Activated CD8-positive, alpha-beta memory T cell treated with anti-CD3 and anti-CD28 coated beads, Interleukin-2, amount 50 U/mL, for 1 hour (primary cell): Measurements from ENCODE around the gene CDHR4.
"Not testable (repeated sequence)": the region's sequence is repeated elsewhere in the genome, so short reads cannot be mapped to it uniquely, and the experiment has no call there.

Experiments
- DNase-seq: peaks from one replicate; pipeline ENCODE4 v3.0.0-alpha.2; 2020; ENCODE audit errors: extremely low read depth

The CDHR4 gene, protein sequence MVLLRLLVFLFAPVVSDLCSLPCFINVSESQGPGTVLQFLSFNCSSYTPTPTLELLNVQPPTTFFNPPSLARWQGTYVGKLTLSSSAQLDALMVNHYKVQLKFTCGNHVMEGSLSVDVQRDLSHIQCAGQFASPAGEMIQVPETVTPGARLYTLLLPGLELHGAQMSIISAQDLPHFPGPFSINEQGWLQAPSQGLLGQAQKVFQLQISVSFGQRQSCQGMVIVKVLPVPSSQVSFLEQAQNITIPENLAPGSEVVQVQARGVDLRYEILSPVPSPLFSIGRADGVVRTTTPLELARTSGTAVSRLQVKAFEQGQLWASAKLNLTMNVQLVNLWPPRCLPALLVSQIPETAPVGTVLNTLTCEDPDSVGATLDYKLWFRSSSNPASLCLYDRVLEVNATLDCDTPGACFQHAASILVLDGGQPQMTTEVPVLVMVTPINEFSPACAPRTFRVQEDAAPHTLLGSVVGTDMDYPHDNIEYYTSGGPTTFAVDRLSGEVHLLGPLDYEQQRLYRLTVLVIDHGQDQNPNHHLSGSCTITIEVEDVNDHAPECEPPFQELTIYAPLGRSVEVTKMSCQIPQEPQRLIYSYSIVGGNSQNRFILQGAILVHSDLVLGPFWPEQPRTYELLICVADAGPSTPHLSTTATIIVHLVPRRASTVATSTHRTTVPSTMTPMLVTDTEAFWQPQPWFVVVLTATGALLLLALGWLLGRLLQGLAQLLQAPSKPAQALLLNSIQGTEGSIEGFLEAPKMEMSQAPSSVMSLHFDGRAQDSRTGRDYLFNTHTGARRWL

DNA sequence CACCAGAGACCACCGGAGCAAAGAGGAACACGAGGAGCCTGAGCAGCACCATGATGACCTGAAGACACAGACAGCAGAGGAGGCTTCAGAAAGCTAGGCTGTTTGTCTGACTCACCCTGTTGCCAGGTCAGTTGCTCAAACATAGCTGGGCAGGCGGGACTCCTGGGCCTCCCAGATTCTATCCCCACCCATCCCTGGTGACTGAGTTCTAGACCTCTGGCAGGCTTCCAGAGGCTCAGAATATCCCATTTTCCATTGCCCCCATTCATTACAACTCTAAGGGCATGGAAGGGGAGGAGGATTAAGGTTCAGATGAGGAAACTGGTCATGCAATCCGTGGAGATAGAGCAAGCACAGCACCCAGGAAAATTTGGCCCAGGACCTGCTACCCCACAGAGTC lies at the start of gene CDHR4:
CDHR4 (minus strand) TSS at position 113 of the 400 bp plus-strand sequence; CDS start at position 52, 61 bp downstream.
- no peak for DNase-seq

GRCh38 chr3:49845694-49846093 lies 46.0 kb upstream of the CDHR4 start:
- no peak for DNase-seq

DNA sequence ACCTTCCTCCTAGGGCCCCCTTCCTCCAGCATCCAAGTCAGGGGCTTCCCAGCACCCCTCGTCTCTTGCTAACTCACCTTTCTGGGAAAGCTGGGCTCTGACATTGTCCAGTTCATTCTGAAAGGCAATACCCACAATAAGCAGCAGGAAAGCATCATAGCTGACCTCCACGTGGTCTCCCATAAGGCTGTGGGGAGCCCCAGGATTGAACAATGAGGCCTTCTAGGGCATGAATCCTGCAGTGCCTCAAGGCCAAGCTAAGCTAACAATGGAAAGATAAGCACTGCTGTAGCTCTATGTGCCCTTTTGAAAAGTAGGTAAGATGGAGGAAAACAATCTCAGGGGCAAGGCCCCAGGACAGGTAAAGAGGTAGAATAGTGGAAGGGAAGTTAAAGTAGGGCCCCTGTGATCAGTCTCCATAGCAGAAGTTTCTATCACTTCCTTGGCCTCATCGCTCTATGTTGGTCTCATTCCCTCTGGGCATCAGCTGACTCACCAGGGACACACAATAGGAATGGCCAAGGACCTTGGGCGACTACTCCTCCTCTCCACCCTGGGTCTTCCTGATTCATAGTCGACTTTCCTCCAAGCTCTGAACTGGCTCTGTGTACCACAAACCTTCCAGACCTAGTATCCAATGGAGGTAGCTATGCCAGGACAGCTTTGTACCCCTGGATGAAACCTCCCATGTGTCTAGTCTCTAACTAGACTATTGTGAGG lies 45.0 kb upstream of the CDHR4 start:
- DNase-seq = no peak

GRCh38 chr3:49842843-49843517 lies 43.3 kb upstream of the CDHR4 start:
- no peak for DNase-seq

DNA sequence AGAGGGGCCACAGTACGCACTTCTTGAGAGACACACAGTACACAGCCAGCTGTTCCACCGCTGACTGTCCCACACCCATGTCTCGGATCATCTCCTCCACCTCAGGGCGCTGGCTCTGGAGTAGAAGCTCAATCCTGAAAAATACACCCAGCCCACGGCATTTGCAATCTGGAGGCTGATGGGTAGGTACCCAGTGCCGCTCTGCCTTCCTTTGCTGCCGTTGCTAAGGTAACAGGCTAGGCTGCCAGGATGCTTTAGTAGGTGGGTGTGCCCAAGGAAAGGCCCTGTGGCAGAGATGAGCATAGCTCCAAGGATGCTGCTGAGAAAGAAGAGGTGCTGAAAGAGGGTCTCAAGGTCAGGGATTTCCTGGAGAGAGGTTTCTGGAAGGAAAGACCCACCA lies 42.1 kb upstream of the CDHR4 start:
- no peak for DNase-seq

DNA sequence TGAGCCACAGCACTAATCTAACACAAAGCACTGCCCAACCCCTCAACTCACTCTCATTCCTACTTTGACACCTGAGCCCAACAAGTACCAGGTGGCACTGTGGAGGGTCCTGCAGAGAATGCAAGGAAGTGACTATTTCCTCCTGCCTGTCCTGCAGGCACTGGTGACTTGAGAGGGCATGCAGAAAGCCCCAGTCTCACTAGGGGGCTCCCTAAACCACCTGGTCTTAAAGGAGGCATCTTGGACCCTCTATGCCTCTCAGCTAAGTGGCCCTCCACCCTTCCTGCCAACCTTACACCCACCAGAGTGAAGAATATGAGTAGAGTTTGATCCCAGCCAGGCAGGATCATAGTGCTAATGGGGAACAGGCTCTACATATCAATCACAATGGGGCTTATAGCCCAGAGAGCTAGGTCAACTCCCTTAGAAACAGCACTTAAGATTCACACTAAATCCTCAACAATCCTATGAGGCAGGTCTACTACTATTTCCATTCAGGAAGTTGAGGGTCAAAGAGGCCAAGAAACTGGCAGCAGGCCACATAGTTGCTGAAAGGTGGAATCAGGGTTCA lies 41.5 kb upstream of the CDHR4 start:
- DNase-seq = no peak

- DNase-seq = no peak
Observed at GRCh38 chr3:49840388-49840787, 40.7 kb upstream of the CDHR4 start.

DNA sequence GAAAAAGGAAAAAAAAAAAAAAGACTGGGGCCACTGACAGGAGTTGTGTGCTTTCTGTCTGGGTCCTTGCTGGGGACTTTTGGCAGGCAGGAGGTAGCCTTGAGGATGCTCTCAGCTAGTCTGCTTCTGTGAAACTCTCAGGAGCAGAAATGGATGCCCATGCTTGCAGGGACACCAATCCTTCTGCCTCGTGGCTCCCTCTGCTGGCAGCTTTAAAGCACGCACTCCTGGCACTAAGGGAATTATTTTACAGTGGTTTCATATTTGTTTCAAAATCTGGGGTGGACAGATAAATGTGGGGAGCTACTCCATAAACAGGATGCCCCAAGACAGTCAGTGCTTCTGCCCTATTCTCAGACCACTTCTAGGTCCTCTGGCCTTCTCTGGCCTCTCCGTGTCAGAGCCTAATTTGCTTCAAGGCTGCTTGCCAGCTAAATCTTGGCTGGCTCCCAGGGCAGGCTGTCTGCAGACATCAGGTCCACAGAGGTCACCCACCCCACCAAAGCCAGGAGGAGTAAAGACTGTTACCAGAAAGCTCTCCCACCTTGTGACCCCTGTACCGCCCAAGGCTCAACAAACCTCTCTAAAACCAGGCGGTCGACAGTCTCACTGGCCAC lies 39.6 kb upstream of the CDHR4 start:
- DNase-seq = peak; percentile 62

DNA sequence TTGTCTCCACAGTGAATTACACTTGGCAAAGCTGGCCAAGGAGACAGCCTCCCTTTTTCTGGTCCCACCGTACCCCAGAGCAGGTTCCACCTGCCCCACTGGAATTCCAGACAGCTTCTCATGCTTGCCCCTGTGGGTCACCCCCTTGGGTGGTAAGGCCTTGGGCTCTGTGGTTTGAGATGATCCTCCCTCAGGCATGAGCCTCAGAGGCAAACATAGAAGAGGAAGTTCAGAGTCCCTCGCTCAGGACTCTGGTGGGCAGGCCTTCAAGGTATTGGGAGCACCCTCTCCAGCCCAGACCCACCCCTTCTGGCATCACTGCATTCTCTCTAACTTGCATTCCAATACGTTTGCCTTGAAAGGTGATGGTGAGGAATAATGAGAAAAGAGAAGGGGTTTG lies 31.7 kb upstream of the CDHR4 start:
- no peak for DNase-seq

DNA sequence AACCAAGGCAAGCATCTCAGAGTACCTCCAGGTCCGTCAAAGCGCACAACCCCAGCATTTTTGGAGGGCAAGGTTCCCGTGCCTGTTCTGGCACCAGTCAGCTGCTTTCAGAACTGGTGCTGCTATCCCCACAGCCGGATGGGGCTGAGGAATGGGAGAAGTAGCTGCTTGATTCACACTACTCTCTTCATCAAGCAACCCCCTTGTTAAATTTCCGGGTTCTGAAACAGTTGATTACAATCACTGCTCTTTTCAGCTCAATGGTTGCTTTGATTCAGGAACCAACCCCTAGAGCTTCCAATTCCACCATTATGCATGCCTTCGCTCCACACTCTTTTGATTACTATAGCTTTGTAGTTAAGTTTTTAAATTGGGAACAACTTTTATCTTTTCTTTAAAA lies 26.3 kb upstream of the CDHR4 start:
- no peak for DNase-seq

DNA sequence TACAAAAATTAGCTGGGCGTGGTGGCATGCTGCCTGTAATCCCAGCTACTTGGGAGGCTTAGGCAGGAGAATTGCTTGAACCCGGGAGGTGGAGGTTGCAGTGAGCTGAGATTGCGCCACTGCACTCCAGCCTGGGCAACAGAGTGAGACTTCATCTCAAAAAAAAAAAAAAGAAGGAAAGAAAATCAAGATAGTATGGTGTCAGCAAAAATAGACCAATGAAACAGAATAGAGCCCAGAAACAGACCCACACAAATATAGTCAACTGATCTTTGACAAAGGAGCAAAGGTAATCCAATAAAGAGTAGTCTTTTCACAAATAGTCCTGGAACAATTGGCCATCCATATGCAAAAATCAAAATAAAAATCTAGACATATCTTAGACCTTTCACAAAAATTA lies 23.5 kb upstream of the CDHR4 start:
- not testable (repeated sequence) for DNase-seq

DNA sequence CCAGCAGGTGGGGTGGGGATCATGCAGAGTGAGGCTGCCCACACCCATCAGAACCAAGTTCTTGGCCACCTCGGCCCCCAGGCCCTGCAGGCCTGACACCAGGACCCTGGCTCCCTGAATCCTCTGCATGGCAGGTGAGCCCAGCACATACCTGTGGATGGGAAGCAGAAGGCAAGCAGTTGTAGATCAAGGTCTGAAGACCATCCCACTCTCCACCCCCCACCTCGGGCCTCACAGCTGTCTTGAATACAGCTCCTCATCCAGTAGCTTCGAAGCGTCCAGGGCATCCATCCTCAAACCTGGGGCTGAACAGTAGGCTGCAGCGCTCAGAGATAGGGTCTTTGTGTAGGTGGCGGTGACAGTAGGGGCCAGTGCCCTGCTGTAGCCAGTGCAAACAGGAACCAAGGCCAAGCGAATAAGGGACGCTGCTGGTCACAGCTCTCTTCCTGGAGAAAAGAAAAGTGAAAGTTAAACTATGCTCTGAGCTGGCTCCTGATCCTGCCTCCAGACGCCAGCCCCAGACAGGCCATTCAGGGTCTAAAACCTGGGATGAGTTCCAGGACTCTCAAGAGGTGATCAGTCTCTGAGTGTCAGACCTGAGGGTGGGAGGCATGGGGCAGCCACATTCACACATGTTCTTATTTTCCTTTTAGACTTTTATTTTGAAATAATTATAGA lies 14.0 kb upstream of the CDHR4 start, which contains the start of gene UBA7:
UBA7 (minus strand) TSS at position 457 of the 678 bp plus-strand sequence; CDS start at position 291, 166 bp downstream.
- no peak for DNase-seq

DNA sequence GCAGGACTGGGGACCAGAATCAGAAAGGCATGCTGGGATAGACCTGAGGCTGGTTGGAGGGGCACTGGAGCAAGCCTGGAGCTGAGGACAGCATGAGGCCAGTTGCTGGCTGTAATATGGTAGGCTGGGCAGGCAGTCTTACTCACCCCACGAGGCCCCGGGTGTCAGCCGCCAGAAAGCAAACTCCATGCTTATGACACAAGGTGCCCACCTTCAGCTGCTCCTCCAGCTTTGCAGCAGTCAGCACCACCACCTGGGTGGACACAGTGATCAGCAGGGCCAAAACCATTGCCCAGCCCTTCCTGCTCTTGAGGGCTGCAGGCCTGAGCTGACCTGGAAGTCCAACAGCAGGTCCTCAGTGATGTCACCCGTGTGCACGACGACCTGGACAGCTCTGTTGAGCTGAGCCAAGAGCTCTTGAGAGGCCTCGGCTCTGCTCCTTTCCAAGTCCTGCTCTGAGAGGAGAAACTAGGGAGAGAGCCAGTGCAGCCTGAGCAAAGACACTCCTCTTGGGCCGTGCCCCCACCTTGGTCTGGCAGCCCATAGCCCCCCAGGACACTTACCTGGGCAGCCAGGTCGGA lies 13.3 kb upstream of the CDHR4 start:
- DNase-seq = no peak

DNA sequence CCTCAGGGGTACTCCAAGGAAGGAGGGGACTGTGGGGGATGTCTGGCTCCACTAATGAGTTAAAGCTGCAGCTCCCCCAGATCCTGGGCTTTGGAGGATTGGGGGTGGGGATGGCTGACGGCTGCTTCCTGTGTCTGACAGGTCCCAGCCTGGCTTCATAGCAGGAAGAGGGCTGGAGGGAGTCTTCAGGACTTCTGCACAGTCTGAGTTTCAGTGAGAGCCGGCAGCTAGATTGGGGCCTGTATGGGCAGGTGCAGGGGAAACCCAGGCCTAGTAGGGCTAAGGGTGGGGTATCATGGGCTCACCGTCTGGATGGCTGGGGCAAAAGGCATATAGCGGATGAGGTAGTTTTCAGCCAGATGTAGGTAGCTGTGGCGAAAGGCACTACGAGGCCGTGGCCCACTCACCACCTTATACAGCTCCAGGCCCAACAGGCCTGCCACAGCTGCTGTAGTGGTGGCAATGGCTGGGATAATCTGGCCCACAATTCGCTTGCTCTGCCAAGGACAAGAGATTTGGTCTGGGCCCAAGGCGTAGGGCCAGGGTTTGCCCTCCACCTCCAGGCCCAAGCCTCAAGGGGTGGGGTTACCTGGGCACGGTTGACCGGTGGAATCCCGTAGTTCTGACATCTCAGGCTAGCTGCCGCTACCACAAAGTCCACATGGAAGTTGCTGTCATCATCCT lies 7.9 kb upstream of the CDHR4 start:
- DNase-seq = no peak

DNA sequence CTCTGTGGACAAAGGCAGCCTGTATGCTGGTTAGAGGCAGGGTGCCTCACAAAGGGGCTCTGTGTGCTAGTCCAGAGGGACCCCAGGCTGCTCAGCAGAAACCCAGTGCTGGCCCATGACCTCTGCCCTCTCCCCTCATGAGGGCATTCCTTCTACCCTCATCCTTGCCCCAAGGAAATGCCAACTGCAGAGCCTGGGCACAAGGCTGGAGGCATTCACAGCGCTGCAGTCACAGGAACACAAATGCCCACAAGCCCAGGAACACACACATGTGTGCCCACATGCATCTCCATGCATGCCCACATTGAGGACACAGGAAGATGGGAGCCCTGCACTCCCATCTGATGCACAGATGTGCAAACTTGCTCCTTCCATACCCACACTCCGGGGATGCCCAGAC lies 7.2 kb upstream of the CDHR4 start:
- DNase-seq = no peak

GRCh38 chr3:49805897-49806701 lies 6.4 kb upstream of the CDHR4 start:
- no peak for DNase-seq

DNA sequence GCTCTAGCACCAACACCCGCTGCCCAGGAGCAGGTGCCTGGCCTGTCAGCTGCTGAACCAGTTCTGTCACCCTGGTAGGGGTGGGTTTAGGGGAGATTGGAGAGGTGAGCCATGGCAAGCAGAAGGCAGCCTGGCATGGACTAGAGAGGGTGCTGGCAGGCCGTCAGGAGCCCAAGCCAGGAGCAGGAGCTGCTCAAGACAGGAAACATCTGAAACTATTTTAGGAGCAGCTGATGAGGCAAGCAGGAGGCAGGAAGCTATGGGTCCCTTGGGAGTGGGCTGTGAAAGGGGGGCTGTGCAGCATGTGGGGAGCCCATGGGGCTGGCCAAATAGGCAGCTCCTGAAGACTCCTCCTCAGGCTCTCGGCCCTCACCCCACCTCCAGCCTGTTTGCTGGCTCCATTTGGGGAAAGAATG lies 5.7 kb upstream of the CDHR4 start:
- no peak for DNase-seq
